Activated naive CD8-positive, alpha-beta T cell treated with anti-CD3 and anti-CD28 coated beads, Interleukin-2, amount 10 ng/mL, durations not matched to agents 7 days and 5 days (primary cell): Measurements from ENCODE around the gene TFEB. TPM values are rescaled to one million over a fixed set of nuclear protein-coding genes. Genes with fewer than 3 reads are reported as not detected.

ENCODE experiments used
- ATAC-seq: fragments of 150-1000 bp; cut with Tn5 transposase; one replicate; pipeline ENCODE4 v1.10.0; 2021; ENCODE audit warnings: low read depth, moderate library complexity
- POLR2A ChIA-PET: fragments of 350-600 bp; sonication (Branson Sonifier 250); formaldehyde crosslinking; loops from one replicate; lab custom pipeline; 2021; ENCODE audit warnings: antibody characterized with exemption; lab: Charles Lee
- DNase-seq: peaks from one replicate; pipeline ENCODE4 v3.0.0; 2021
- H3K27ac Mint-ChIP-seq: one replicate; pipeline ENCODE4 v1.8.0; 2022; ENCODE audit warnings: mild to moderate bottlenecking, mixed read lengths
- H3K27me3 Mint-ChIP-seq: one replicate; pipeline ENCODE4 v1.8.0; 2022; ENCODE audit warnings: mild to moderate bottlenecking, moderate library complexity, mixed read lengths
- H3K36me3 Mint-ChIP-seq: one replicate; pipeline ENCODE4 v1.8.0; 2021; ENCODE audit warnings: mild to moderate bottlenecking, mixed read lengths
- H3K4me1 Mint-ChIP-seq: one replicate; pipeline ENCODE4 v1.8.0; 2021; ENCODE audit warnings: mixed read lengths
- H3K4me3 Mint-ChIP-seq: one replicate; pipeline ENCODE4 v1.8.0; 2022; ENCODE audit warnings: mild to moderate bottlenecking, moderate library complexity, mixed read lengths
- H3K9me3 Mint-ChIP-seq: one replicate; pipeline ENCODE4 v1.8.0; 2021; ENCODE audit warnings: mixed read lengths
- total RNA-seq, 2 experiments: library from RNA; stranded (reverse); gene quantifications; one replicate each; pipeline ENCODE4 v1.2.3, GENCODE V29; 2021

TFEB gene
- total RNA-seq, 2 experiments from 2014 or later, result 17.6 TPM

DNA sequence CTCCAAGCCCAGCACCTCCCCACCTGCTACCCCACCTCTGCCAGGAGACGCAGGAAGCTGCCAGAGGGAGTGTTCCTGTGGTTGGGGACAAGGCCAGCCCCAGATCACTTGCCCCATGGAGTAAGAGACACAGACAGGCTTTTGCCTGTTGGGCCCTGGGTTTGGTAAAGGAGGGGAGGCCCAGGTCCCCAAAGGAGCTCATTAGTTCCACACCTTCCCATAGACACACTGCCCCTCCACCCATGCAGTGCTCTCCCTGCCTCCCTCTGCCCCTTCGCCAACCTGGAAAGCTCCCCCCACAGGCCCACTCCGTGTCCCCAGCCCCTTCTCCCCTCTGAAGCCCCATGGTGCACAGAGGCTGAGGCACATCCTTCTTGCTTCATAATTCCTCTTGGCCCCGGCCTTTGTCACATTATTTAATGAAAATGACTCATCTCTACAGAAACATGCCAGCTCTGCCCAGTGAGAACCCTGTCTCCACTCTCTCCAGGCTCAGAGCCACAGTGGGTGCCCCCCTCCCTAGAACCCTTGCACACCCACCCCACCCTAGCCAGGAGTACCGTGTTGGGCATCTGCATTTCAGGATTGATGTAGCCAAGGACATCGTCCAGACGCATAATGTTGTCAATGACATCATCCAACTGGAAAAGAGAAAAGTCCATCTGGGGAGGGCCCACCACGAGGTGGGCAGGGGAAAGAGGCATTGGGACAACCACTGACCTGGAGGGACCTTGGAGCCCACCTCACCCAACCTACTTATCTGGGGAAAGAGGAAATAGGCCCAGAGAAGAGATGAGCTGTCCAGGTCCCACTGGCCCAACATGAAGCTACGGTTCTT lies 46.0 kb downstream of the TFEB start:
- no peaks in the 10 kb centered on the region for H3K27me3 Mint-ChIP-seq
- H3K36me3 Mint-ChIP-seq, result peaks cover 2% of the 10 kb centered on the region
- no peak overlapping the region for H3K27ac Mint-ChIP-seq
- peaks cover 3% of the 10 kb centered on the region for H3K4me1 Mint-ChIP-seq
- no peak for ATAC-seq
- no peak overlapping the region for H3K4me3 Mint-ChIP-seq
- POLR2A ChIA-PET, result no interaction called here
- no peaks in the 10 kb centered on the region for H3K9me3 Mint-ChIP-seq
- no peak for DNase-seq

DNA sequence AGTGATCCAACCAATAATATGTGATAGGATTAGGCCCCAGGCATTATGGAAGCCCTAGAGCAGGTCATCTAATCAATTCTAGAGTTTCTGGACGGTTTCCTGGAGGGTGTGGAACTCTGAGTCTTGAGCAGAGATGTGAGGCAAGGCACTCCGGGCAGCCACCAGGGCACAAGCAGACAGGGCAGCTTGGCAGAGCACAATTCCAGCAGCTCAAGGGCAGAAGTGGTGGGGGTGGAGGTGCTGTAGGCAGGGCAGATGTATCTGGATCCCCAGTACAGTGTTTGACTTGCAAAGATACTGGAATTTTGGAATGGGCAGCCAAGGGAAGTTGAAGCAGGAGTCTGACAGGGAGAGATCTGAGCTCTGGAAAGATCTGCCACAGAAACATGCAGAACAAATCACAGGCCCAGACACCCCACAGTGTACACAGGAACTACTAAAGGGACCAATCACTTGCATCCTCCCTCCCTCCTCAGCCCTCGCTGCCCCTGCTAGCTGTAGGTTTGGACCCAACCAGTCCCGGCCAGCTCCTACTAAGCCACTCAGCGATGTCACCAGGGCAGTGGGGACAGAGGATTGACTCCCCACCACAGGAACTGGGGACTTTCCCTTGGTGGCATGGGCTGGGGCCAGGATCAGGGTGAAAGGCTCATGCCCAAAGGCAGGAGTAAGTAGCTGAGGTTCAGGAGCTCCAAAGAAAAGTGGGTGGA lies 47.0 kb downstream of the TFEB start:
- POLR2A ChIA-PET, result no interaction called here
- ATAC-seq (no peak), DNase-seq (no peak)
- H3K27ac Mint-ChIP-seq, result peak overlapping the region; percentile 80
- peaks cover 7% of the 10 kb centered on the region for H3K4me1 Mint-ChIP-seq
- H3K27me3 Mint-ChIP-seq, result no peaks in the 10 kb centered on the region
- no peaks in the 10 kb centered on the region for H3K9me3 Mint-ChIP-seq
- H3K4me3 Mint-ChIP-seq, result no peak overlapping the region
- peaks cover 2% of the 10 kb centered on the region for H3K36me3 Mint-ChIP-seq

DNA sequence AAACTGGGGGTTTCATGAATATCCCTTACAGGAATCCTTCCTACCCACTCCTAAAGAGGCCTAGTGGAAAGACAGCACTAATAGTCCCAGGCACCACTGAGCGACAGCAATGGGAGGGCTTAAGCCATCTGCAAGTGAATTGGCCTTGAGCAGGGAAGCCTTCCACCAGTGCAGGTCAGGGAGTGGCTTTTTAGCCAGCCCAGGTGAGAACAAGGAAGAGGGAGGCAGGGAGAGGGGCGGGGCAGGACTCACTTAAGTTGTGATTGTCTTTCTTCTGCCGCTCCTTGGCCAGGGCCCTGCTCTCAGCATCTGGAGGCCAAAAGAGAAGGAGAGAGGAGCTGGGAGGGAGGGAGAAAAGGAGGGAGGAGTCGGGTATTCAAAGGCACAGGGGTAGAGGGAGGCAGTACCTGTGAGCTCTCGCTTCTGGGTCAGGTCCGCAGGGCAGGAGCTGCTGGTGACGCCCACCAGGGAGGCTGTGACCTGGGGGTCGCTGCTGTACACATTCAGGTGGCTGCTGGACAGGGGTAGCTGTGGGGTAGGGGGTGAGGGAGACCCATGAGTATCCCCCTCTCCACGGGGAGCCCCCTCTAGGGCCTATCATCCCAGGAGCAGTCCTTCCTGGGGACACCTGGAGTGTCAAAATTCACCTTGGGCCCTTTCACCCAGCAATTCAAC lies 47.8 kb downstream of the TFEB start:
- POLR2A ChIA-PET, result no interaction called here
- Mint-ChIP-seq H3K4me1 (peaks cover 7% of the 10 kb centered on the region), H3K4me3 (no peak overlapping the region), H3K27ac (no peak overlapping the region), H3K36me3 (peaks cover 2% of the 10 kb centered on the region), H3K27me3 (no peaks in the 10 kb centered on the region), H3K9me3 (no peaks in the 10 kb centered on the region)
- DNase-seq, result no peak
- no peak for ATAC-seq

GRCh38 chr6:41685641-41686380 lies 49.6 kb downstream of the TFEB start:
- H3K36me3 Mint-ChIP-seq, result peaks cover 2% of the 10 kb centered on the region
- no peak overlapping the region for H3K27ac Mint-ChIP-seq
- POLR2A ChIA-PET, result interaction anchor here (0.6 kb wide), 1 partner anchor 16 kb away, joined by 4 read pairs; no protein-coding TSS in a partner anchor
- H3K27me3 Mint-ChIP-seq, result peaks cover 2% of the 10 kb centered on the region
- no peak for ATAC-seq
- H3K4me3 Mint-ChIP-seq, result no peak overlapping the region
- H3K4me1 Mint-ChIP-seq, result peaks cover 11% of the 10 kb centered on the region
- DNase-seq, result peak; percentile 7
- H3K9me3 Mint-ChIP-seq, result no peaks in the 10 kb centered on the region

DNA sequence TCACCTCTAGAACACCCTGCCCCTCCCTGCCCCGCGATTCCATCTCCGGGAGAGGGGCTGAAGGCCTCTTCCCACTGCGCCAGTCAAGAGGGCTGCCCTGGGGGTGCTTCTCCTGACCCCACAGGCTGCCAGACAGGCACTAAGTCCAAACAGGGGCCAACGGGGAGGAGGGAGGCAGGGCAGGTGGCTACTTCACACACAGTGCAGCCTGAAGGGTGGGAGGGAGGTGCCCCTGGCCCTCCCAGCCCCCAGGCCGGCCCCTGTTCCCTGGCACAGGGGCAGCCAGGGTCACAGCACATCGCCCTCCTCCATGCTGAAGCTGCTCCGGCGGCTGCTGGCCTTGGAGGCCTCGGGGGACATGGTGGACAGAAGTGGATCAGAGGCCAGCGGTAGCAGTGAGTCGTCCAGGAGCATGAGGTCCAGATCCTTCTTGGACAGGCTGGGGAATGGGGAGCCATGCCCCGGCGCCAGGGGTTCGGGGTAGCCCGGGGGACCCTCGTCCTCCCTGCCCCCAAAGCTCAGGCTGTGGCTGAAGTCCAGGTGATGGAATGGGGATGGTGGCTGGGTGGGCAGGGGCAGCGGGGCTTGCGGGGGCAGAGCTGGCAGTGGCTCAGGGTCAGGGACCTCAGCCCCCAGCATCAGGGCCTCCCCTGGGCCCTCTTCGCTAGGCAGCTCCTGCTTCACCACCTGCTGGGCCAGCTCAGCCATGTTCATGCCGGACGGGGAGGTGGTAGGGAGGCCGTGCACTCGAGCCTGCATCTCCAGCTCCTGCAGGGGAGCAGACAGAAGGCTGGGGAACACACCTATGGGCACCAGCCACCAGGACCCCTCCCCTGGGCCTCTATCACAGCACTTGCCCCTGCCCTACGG lies 50.9 kb downstream of the TFEB start:
- Mint-ChIP-seq H3K27me3 (peaks cover 2% of the 10 kb centered on the region), H3K9me3 (no peaks in the 10 kb centered on the region), H3K36me3 (peaks cover 2% of the 10 kb centered on the region), H3K4me1 (peaks cover 12% of the 10 kb centered on the region), H3K4me3 (no peak overlapping the region), H3K27ac (no peak overlapping the region)
- POLR2A ChIA-PET, result interaction anchor here (0.8 to 1.3 kb wide), 2 partner anchors 31 to 49 kb away, joined by 3 to 4 read pairs; no protein-coding TSS in a partner anchor
- peak; percentile 20 for DNase-seq
- no peak for ATAC-seq

DNA sequence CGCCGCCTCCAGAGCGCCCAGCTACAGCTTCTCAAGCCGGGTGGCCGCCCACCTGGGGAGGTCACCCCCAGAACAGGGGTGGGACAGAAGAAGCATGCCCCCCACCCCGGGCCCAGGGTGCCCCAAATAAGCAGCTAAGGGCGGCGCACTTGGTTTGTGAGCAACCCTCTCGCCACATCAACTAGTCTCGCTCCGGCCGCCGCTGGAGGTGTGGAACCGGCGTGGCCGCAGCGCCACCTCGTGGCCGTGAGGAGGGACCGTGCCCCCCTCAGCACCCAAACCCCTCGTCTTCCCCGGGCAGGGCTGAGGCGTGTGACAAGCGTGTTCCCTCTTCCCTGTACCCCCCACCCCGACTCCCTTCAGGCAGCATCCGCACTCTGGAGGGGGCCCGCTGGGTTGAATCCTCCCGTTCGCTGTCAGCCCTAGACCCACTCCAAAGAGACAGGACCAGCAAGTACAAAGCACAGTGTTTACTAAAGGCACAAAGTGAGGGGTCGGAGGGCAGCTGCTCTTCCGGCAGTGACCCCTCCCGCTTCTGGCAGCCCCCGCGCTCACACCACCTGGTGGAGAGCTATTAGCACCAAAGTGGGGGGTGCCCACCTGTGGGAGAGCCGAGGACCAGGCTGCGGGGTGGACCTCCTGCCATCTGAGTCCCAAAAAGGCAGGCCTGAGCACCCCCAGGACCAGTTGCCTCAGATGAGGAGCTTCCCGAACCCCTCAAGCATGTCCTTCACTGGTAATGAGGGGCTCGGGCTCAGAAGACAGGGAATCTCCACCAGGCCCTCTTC lies 51.7 kb downstream of the TFEB start:
- Mint-ChIP-seq H3K27me3 (peaks cover 2% of the 10 kb centered on the region), H3K9me3 (no peaks in the 10 kb centered on the region), H3K36me3 (peaks cover 2% of the 10 kb centered on the region), H3K27ac (peak overlapping the region; percentile 81), H3K4me3 (peak overlapping the region; percentile 78), H3K4me1 (peaks cover 9% of the 10 kb centered on the region)
- POLR2A ChIA-PET, result interaction anchor here (0.9 to 1.3 kb wide), 4 partner anchors 32 to 81 kb away, joined by 4 to 7 read pairs (median 6); no protein-coding TSS in a partner anchor
- peak; percentile 90 for DNase-seq
- peak; percentile 91 for ATAC-seq

- H3K27ac Mint-ChIP-seq, result peak overlapping the region; percentile 81
- ATAC-seq (peak; percentile 43), DNase-seq (no peak)
- POLR2A ChIA-PET, result interaction anchor here (0.9 to 1.3 kb wide), 4 partner anchors 33 to 81 kb away, joined by 4 to 7 read pairs (median 6); no protein-coding TSS in a partner anchor
- H3K9me3 Mint-ChIP-seq, result no peaks in the 10 kb centered on the region
- peak overlapping the region; percentile 78 for H3K4me3 Mint-ChIP-seq
- H3K27me3 Mint-ChIP-seq, result peaks cover 2% of the 10 kb centered on the region
- H3K4me1 Mint-ChIP-seq, result peaks cover 9% of the 10 kb centered on the region
- H3K36me3 Mint-ChIP-seq, result peaks cover 1% of the 10 kb centered on the region
Measured at GRCh38 chr6:41683273-41683522, 52.2 kb downstream of the TFEB start.

- H3K27ac Mint-ChIP-seq, result peak overlapping the region; percentile 81
- DNase-seq (peak; percentile 45), ATAC-seq (no peak)
- peaks cover 9% of the 10 kb centered on the region for H3K4me1 Mint-ChIP-seq
- peak overlapping the region; percentile 78 for H3K4me3 Mint-ChIP-seq
- POLR2A ChIA-PET, result interaction anchor here (0.9 to 1.3 kb wide), 4 partner anchors 33 to 80 kb away, joined by 4 to 7 read pairs (median 6); no protein-coding TSS in a partner anchor
- H3K27me3 Mint-ChIP-seq, result peaks cover 2% of the 10 kb centered on the region
- H3K9me3 Mint-ChIP-seq, result no peaks in the 10 kb centered on the region
- H3K36me3 Mint-ChIP-seq, result no peaks in the 10 kb centered on the region
Measured at GRCh38 chr6:41682497-41683272, 52.7 kb downstream of the TFEB start.

GRCh38 chr6:41682056-41682477 lies 53.3 kb downstream of the TFEB start:
- ATAC-seq (peak; percentile 64), DNase-seq (peak; percentile 74)
- peaks cover 9% of the 10 kb centered on the region for H3K4me1 Mint-ChIP-seq
- H3K36me3 Mint-ChIP-seq, result no peaks in the 10 kb centered on the region
- H3K27me3 Mint-ChIP-seq, result peaks cover 3% of the 10 kb centered on the region
- POLR2A ChIA-PET, result no interaction called here
- no peaks in the 10 kb centered on the region for H3K9me3 Mint-ChIP-seq
- H3K4me3 Mint-ChIP-seq, result no peak overlapping the region
- peak overlapping the region; percentile 81 for H3K27ac Mint-ChIP-seq

DNA sequence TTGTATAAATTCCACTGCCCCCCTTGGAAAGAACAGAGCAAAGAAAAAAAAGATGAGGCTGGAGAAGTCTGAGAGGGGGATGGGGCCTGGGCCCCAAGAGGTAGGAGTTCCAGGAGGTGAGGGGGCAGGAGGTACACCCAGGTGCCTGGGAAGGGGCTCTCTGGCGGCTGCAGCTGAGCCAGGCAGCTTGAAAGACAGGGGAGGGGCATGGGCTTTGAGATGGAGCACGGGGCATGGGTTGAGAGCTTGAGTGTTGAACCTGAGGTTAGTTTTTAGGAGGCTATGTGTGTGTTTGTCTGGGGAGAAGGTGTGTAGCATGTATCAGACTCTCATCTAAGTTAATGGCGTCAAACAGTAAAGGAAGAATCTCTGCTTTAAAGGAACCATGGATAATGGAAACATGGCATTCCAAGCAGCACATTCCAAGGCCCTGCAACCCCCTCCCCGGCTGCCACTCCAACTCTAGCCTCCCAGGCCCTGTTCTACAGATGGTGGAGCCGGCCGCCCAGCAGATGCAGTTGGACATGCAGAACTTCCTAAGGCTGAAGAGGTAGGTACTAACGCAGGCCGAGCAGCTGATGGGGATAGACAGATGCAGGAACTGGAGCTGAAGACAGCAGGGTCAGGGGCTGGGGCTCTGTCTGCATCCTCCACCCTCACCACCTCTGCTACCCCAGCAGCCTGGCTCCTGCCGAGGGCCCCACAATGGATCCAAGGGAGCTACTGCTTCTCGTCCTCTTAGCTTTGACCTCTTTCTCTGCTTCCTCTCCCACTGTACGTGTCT lies 55.0 kb downstream of the TFEB start:
- H3K27ac Mint-ChIP-seq, result no peak overlapping the region
- no peak for DNase-seq
- peaks cover 9% of the 10 kb centered on the region for H3K4me1 Mint-ChIP-seq
- no peaks in the 10 kb centered on the region for H3K9me3 Mint-ChIP-seq
- POLR2A ChIA-PET, result no interaction called here
- no peak for ATAC-seq
- no peaks in the 10 kb centered on the region for H3K36me3 Mint-ChIP-seq
- peaks cover 5% of the 10 kb centered on the region for H3K27me3 Mint-ChIP-seq
- no peak overlapping the region for H3K4me3 Mint-ChIP-seq
